Stimulated activated CD4-positive, alpha-beta T cell treated with anti-CD3 and anti-CD28 coated beads, Interleukin-15, amount 100 ng/mL, for 48 hours (primary cell): ENCODE measurements around the gene FKBP1A.
"Not testable (repeated sequence)": the region's sequence is repeated elsewhere in the genome, so short reads cannot be mapped to it uniquely, and the experiment has no call there.

Source experiments
- DNase-seq, 2 donors: peaks; one replicate each; pipeline ENCODE4 v3.0.0-alpha.2; 2020; ENCODE audit warnings: low read depth in 2 of 2

The FKBP1A gene

DNA sequence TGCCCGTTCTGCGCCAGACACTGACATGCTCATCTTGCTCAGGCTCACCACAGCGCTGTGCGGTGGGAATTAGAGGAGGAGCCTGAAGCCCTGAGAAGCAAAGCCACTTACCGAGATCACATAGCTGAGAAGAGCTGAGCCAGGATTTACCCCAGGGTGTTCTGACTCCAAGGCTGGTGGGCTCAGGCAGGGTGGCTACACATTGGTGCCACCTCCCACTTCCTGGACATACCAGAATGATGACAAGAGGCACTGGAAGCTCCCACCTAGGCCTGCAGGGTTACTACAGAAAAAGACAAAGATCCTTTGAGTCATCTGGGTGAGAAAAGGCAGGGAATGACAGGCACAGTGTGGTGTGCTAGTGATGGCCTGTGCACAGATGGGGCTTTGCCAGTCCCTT is 24.4 kb upstream of the FKBP1A start:
- DNase-seq: no peak

DNA sequence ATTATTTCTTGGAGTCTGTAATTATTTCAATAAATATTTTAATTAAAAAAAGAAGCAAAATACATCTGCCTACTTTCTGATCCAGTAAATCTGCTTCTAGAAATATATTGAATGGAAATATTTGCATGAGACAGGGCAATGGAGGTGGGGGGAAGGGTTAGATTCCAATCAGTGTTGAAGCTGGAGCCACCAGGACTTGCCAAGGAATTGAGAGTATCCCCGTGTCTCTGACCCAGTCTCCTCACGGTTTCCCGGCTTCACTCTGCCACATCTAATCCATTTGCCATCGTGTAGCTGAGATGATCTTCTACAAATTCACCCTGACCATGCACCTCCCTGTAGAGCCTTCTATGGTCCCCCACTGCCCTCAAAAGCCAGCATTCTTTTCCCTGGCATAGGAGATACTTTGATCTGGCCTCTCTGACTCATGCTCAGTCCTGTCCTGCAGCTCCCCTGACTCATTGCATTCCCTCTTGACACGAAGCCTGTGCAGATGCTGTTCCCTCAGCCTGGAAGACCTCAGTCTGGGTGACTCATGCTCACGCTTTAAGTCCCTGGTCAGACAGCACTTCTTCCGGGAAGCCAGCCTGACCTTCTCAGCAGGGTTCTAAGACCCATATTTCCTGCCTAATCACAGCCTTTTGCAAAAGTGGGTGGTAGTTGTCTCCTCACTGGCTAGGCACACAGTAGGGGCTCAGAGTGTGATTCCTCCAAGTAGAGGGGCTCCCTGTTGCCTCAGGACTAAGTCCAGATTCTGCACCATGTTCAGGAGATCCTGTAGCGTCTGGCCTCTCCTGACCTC is 23.0 kb upstream of the FKBP1A start:
- no peak for DNase-seq

DNA sequence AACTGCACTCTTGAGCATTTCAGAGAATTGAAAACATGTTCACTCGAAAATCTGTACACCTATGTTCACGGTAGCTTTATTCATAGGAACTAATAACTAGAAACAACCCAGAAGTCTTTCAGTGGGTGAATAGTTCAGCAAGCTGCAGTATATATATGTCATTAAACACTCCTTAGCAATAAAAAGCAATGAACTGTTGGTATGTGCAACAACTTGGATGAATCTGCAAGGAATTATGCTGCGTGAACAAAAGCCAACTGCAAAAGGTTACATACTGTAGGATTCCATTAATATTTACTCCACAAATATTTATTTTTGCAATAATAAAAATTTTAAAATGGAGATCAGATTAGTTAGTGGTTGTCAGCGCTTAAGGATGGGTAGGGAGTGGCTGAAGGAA is 22.1 kb upstream of the FKBP1A start:
- DNase-seq: no peak

DNA sequence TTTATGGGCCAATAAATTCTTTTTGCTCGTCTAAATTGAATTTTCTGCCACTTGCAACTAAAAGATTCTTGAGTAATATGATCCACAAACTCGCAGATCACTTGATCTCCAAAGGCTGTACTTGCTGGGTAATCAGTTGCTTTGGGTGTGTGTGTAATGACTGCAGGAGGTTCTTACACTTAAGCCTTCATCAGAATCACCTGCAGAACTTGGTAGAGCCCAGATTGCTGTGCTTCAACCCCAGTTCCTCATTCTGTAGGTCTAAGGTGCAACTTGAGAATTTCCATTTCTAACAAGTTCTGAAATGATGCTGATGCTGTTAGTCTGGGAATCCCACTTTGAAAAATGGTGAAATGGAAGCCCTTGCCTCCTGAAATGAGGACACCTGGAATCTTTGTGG is 12.9 kb upstream of the FKBP1A start:
- no peak for DNase-seq

DNA sequence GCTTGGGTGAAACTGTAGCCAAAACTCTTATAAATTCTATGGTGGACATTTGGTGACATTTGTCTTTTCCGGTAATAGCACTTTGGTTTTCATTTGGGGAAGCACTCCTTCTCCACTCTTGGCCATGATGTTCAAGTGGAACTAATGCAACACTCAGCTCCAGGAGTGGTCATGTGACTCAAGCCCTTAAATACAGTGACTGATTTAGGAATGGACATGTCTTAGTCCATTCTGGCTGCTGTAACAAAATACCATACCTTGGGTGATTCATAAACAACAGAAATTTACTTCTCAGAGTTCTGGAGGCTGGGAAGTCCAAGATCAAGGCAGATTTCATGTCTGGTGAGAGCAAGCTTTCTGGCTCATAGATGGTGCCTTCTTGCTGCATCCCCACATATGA is 10.8 kb upstream of the FKBP1A start:
- DNase-seq: no peak

DNA sequence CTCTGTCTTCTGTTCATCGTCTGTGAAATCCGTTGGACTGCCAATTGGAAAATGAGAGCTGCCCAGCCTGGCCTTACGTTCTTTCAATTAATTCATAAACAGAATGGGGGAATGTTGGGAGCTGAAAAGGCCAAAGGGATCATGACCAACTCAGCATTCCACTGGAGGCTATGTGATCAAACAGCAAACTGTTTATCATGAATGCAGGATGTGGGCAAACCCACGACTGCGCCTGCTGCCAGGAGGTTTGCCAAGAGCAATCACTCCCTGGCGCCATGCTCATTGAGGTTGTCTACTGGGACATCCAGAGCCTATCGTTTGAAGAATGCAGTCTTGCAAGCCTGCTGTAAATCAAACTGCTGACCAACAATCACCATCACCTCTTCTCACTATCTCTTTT is 9.3 kb upstream of the FKBP1A start:
- no peak for DNase-seq

DNA sequence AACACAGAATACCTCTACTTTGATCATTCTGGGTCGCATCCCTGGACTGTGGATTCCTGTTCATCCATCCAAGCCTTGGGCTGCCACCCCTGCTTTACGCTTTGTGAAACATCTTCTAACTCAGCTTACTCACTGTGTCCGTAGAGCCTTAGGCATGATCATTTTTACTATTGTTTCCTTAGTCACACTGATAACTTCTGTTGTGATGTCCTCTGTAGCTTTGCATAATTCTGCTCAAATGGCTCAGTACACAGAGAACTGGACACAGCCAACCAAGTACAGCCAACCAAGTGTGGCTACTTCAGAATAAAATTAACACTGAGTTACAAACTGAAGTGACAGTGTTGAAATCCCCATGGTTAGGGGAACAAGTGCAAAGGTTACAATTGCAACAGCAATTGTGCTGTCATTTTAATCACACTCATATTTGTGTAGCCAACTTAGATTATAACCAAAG is 8.6 kb upstream of the FKBP1A start:
- no peak for DNase-seq

DNA sequence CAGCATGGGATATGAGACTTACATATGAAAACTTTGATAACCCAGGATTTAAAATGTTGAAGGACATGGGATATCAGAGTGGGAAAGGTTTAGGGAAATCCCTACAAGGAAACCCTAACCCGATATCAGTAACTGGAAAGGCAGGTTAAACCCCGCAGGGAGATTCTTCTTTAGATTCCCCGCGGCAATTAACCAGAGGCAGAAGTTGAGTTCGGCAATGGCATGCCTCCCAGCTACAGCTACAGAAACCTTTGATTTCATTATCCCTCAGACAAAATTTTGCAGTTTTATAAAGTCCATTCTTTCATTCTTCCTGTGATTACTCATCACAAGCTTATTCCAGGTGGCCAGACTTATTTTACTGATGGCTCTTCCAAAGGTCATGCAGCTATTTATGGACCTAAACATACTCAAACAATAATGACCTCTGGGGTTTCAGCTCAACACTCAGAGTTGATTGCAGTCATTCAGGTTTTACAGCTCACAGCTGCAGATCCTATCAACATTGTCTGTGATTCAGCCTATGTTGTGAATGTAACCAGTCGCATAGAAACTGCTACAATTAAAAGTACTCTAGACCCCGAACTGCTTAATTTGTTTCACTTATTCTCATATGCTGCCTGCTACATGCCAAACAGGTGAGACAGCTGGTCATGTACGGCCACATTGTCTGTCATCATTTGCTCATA is 7.0 kb upstream of the FKBP1A start:
- not testable (repeated sequence) for DNase-seq

DNA sequence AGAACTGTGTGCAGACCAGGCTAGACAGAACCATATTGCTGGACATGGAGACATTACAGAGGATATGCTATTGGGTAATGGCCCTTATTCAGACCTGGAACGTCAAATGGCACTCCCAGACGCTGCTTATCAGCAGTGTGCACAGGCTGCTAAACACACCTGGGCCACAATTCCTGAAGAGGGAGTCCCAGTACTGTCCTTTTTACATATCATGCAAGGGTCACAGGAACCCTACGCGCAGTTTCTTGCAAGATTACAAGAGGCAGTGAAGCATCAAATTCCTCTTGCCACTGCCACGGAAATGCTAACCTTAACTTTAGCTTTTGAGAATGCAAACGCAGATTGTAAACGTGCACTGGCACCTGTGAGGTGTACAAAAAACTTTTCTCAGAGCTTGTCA is 5.3 kb upstream of the FKBP1A start:
- not testable (repeated sequence) for DNase-seq

DNA sequence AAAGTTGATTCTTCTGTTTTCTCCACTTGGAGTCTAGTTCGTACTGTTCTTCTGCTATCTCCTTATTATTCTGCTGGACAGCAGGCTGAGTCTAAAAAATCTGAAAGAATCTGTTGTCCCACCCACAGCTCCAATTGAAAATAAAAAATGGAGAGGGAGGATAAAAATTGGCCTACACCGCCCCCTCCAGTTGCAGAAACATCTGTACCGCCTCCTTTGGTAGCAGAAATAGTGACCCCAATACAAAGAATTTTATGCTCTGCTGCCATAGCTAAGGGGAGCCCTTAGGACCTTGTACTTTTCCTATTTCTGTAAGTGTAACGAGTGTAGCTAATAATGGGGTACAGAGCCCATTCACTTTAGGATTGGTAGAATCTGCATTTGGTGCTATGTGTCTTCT is 4.9 kb upstream of the FKBP1A start:
- DNase-seq: no peak

DNA sequence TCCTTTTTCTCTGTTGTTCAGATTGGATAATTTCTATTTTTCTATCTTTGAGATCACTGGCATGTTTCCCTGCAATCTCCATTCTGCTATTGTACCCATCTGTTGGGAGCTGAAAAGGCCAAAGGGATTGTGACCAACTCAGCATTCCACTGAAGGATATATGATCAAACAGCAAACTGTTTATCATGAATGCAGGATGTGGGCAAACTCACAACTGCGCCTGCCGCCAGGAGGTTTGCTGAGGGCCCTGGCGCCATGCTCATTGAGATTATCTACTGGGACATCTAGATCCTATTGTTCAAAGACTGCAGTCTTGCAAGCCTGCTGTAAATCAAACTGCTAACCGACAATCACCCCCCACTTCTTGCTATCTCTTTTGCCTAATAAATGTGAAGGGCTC is 3.8 kb upstream of the FKBP1A start:
- no peak for DNase-seq

DNA sequence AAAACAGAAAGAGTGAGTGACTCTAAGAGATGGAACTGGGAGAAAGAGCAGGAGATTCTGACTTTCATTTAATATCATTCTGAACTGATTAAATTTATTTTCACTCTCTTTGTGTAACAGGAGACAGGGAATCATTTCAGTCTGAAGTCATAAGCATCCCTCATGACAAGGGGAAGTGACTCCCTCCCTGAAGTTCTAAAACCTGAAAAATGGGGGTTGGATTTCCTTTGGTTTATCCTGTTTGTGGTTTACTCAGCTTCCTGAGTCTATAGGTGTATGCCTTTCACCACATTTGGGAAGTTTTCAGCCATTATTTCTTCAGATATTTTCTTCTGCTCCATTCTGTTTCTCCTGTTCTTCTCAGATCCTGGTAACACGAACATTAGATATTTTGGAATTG is 3.4 kb upstream of the FKBP1A start:
- no peak for DNase-seq

DNA sequence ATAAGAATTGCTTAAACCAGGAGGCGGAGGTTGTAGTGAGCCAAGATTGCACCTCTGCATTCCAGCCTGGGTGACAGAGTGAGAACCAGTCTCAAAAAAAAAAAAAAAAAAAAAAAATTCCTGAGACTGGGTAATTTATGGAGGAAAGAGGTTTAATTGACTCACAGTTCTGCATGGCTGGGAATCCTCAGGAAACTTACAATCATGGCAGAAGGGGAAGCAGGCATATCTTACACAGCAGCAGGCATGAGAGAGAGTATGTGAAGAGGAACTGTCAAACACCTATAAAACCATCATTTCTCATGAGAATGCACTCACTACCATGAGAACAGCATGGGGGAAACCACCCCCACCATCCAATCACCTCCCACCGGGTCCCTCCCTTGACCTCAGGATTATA is 1.8 kb upstream of the FKBP1A start:
- DNase-seq: no peak

DNA sequence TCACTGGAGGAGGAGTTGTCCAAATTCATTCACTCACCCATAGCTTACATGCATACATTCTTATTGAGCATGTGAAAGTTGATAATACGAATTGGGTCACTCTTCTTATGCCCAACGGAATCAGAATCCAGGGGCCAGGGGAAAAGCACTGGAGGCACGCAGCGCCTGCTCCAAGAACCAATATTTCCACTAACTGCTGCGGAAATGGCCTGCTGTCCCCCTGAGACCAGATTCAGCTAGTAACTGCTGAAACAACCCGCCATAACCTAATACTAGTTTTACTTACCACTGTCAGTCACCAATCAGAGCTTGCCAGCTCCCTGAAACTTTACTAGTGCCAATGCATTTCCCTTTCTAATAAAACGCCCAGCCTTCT is 641 bp upstream of the FKBP1A start:
- no peak for DNase-seq

DNA sequence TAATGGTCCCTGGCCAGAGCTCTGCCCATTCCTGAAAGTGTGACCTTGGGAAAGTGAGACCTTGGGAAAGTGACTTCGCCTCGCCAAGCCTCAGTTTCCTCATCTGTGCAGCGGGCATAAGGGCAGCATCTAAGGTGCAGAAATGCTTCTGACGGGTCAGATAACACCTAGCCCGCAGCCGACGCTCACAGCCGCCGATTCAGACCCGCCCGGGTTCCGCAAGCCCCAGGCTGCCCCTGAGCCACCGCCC is 486 bp downstream of the FKBP1A start:
- no peak for DNase-seq

DNA sequence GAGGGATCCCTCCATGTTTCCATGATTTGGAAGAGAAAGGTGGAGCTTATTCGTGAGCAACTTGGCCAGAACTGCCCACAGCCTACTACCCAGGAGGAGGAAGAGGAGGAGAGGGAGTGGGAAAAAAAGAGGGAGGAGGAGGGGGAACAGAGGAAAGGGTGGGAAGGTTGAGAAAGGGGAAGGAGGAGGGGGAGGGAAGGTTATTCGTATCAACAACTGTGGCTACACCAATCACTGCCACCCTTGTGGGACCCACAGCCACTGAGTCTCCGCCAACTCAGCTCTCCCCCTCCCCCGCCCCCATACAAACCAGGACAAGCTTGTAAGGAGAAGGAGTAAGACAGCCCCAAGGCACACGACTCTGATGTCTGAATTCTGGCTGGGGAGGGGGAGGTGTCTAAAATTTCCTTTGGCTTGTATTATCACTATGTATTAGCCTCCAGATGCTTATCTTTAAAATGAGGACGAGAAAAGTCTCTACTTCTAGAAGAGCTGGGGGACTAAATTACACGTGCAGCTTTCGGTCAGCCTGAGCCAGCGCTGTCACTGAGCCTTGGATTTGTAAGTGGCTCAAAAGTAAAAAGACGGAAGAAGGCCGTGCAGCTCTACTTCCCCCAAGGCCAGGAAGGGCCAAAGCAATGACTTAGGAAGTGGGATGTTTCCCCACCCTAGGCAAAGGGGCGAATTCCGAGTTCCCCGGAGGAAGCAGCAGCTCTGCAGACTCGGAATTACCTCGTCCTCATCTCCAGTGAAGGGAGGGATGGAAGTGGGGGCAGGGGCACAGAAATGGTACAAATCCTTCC is 1.0 kb downstream of the FKBP1A start:
- no peak for DNase-seq

DNA sequence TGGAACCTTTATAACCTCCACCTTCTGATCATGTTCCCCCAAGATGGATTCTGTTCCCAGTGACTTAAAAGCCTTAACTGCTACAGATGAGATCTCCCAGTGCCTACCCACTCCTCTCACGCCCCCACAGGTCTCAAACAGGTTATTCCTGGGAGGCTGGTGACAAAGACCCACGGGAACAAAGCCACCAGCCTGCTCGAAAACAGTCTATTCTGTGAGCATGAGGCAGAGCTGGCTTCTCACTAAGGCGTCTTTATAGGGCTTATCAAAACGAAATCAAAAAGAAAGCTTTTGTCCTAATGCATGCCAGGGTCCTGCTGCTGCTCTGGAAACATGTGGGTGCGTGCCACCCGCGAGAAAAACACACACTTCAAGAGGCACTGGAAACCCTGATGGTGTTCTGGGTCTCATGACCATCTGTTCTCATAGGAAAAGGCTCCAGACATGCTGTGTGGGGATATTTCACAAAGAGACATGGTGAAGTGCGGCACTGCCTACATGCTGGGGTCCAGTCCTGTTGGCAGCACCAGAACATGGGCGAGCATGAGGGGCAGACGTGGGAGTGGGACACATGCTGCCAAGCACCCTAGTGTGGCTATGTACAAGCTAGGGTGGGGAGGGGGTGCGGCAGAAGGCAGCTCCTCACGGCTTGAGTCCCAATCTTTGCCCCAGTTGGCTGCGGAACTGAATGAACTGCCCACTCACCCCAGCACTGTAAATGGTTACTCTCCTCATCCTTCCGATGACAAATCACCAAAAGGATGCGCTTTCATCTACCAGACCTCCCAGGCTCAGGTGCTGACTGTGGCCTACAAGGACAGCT is 2.1 kb downstream of the FKBP1A start:
- no peak for DNase-seq

DNA sequence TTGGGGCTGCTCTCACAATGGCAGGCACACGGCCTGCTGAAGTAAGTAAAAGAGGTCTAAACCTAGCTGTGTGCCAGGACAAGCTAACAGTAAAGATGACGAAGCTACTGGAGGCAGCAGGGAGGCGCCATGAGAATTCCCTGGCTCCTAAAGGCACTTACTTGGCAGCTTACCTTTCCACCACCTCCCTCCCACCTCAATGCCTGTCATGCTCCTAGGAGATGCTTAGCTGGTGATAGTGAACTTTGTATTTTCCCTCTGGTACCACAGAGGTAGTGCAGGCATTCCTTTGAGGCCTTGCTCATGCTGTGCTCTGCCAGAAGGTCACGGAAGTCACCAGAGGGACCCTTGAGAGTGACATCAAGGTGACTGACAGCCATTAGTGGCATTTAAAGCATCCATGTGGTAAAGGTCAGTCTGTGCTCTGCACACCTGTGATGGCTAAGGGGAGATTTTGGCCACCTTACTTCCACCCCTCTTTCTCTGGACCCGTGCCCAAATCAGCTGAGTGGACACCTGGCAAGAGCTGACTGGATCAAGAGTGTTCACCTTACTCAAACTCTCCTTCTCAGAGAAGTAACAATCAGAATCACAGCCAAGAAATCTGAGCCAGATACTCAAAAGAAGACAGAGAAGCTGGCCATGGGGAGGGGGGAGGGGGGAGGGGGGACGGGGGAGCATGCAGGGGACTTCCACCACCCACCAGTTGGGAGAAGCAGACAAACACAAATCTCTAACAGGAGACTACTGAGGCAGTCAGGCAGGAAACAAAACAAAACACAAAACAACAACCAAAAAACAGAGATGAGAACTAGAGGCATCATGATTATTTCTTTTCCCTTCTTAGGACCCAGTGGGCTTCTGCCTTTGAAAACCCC is 2.9 kb downstream of the FKBP1A start:
- no peak for DNase-seq

DNA sequence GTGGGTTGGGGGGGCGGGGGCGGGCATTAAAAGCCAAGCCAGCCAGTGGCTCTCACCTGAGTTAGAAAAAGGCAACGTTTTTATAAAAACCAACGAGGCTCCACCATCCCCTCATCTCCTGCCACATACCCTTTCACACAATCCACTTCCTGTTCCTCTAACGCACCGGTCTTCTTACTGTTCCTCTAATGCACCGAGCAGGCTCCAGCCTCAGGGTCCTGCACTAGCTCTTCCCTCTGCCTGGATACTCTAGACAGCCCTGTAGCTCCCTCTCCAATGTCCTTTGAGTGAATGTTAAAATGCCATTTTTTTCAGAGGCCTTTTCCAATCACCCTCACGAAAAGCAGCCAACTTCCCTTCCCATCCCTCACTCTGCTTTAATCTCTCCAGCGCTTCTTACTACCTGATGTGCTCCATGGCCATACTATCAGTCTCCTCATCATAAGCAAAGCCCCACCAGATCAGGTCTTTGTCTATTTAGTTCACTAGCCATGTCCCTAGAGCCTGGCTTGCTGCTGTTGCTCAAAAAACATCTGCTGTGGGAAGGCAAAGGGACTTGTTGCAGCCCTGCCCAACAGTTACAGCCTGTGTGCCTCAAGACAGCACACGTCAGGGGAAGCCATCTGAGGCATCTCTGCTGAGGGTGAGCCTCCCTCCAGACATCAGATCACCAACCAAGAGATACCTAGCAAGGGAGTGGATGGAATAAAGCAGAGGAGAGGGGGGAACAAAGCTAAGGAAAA is 3.9 kb downstream of the FKBP1A start:
- no peak for DNase-seq

DNA sequence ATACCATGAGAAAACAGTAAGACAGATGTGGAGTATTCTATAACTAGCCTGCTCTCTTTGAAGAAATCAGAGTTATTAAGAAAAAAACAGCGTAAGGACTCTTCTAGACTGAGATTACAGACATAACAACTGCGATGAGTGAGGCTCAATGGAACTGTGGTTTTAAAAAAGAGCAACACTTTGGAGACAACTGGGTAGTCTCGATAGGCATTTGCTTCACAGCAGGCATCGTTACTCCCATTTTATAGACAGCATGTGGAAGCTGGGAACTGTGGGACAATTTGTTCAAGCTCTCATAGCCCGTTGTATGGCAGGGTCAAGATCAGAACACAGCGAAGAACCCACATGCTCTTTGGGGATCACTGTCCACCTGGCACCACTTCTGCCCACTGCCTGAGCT is 4.6 kb downstream of the FKBP1A start:
- DNase-seq: no peak
